Gastrocnemius medialis (tissue), 4 donors: ENCODE data around the gene CFAP54.

Experiments
- POLR2A ChIP-seq, 2 donors: fragments of 450-650 bp; IDR thresholded peaks; one replicate each; pipeline ENCODE4 v1.6.1; 2017; ENCODE audit warnings: antibody characterized with exemption in 2 of 2, mild to moderate bottlenecking in 2 of 2, moderate library complexity in 2 of 2
- TF ChIP-seq, protein P1 (sequence below), 5 experiments: fragments of 450-650 bp in 3 of 5; fragments of 200-600 bp in 2 of 5; sonication (generic) in 2 of 5; IDR thresholded peaks in 4 of 5; conservative IDR thresholded peaks in 1 of 5; 1 replicate in 4 of 5; 2 replicates in 1 of 5; pipeline ENCODE4 v1.5.1; 2016 to 2019; ENCODE audit warnings: antibody characterized with exemption in 5 of 5, mild to moderate bottlenecking in 3 of 5, moderate library complexity in 3 of 5

DNA sequence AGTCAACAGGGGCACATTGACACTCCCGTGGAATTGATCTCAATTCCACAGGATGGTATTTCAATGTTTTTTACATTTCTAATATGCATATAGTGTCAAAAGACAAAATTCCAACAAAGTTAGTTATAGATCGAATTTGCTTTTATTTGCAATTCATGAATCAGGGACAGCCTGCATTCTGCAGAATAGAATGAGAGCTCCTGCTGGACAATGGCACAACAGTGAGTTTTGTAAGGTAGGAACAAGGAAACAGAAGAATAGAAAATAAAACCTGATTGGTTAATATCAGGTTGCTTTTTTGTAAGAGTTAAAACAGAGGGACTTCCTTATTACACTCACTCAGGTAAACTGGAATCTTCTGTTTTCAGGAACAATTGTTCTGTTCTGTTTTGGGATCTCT lies 384.8 kb downstream of the CFAP54 start:
- TF ChIP-seq, protein P1, sequence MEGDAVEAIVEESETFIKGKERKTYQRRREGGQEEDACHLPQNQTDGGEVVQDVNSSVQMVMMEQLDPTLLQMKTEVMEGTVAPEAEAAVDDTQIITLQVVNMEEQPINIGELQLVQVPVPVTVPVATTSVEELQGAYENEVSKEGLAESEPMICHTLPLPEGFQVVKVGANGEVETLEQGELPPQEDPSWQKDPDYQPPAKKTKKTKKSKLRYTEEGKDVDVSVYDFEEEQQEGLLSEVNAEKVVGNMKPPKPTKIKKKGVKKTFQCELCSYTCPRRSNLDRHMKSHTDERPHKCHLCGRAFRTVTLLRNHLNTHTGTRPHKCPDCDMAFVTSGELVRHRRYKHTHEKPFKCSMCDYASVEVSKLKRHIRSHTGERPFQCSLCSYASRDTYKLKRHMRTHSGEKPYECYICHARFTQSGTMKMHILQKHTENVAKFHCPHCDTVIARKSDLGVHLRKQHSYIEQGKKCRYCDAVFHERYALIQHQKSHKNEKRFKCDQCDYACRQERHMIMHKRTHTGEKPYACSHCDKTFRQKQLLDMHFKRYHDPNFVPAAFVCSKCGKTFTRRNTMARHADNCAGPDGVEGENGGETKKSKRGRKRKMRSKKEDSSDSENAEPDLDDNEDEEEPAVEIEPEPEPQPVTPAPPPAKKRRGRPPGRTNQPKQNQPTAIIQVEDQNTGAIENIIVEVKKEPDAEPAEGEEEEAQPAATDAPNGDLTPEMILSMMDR (IDR thresholded peaks at IDR 0.05 in 4 of 5, conservative IDR thresholded peaks at IDR 0.05 in 1 of 5), result no peak
- no peak for TF ChIP-seq POLR2A (IDR thresholded peaks at IDR 0.05)
